ENCODE measurements around the gene SHBG.
"Not testable (repeated sequence)": the region's sequence is repeated elsewhere in the genome, so short reads cannot be mapped to it uniquely, and the experiment has no call there.

The SHBG gene

GRCh38 chr17:7629939-7630571 lies at the start of gene SHBG:
Gene SHBG, plus strand, starts transcription at chr17:7630135. Its CDS starts 38 bp downstream, at chr17:7630173.
- no peak for DNase-seq

- DNase-seq = no peak
Observed at GRCh38 chr17:7580604-7581575, 49.0 kb upstream of the SHBG start.

GRCh38 chr17:7582396-7583252 lies 47.3 kb upstream of the SHBG start:
- no peak for DNase-seq

- peak; percentile 97 for DNase-seq
Observed at GRCh38 chr17:7583253-7584109, 46.5 kb upstream of the SHBG start, which contains the start of gene MPDU1. Gene MPDU1, plus strand, starts transcription at chr17:7583852. Its CDS starts 11 bp downstream, at chr17:7583863.

GRCh38 chr17:7586673-7587419 lies 43.1 kb upstream of the SHBG start:
- no peak for DNase-seq

GRCh38 chr17:7587420-7588151 lies 42.3 kb upstream of the SHBG start:
- no peak for DNase-seq

- no peak for DNase-seq
Observed at GRCh38 chr17:7588553-7589203, 41.3 kb upstream of the SHBG start.

- peak; percentile 72 for DNase-seq
Observed at GRCh38 chr17:7589204-7589868, 40.6 kb upstream of the SHBG start.

GRCh38 chr17:7589891-7590691 lies 39.8 kb upstream of the SHBG start, which contains the start of gene SOX15:
Gene SOX15, minus strand, starts transcription at chr17:7590094. Its CDS starts 418 bp downstream, at chr17:7589676.
- DNase-seq = no peak

- DNase-seq = no peak
Observed at GRCh38 chr17:7590743-7591142, 39.2 kb upstream of the SHBG start.

- no peak for DNase-seq
Observed at GRCh38 chr17:7591596-7591995, 38.3 kb upstream of the SHBG start.

- no peak for DNase-seq
Observed at GRCh38 chr17:7592422-7593021, 37.4 kb upstream of the SHBG start.

- no peak for DNase-seq
Observed at GRCh38 chr17:7593296-7593695, 36.6 kb upstream of the SHBG start.

GRCh38 chr17:7597561-7597960 lies 32.4 kb upstream of the SHBG start:
- DNase-seq = not testable (repeated sequence)

GRCh38 chr17:7606280-7606679 lies 23.7 kb upstream of the SHBG start:
- no peak for DNase-seq

- no peak for DNase-seq
Observed at GRCh38 chr17:7610641-7611040, 19.3 kb upstream of the SHBG start.

- no peak for DNase-seq
Observed at GRCh38 chr17:7611635-7612293, 18.2 kb upstream of the SHBG start.

Data from CD4-positive, alpha-beta T cell treated with Interleukin-12 subunit alpha and Interleukin-12 subunit beta, for 1 hour (primary cell).